ENCODE measurements around the gene MYO16. TPM values are rescaled to one million over a fixed set of nuclear protein-coding genes. Genes with fewer than 3 reads are reported as not detected.

The MYO16 gene
- total and polyA plus RNA-seq, 12 donors = 0.29 to 5.9 (median 1.4) TPM

DNA sequence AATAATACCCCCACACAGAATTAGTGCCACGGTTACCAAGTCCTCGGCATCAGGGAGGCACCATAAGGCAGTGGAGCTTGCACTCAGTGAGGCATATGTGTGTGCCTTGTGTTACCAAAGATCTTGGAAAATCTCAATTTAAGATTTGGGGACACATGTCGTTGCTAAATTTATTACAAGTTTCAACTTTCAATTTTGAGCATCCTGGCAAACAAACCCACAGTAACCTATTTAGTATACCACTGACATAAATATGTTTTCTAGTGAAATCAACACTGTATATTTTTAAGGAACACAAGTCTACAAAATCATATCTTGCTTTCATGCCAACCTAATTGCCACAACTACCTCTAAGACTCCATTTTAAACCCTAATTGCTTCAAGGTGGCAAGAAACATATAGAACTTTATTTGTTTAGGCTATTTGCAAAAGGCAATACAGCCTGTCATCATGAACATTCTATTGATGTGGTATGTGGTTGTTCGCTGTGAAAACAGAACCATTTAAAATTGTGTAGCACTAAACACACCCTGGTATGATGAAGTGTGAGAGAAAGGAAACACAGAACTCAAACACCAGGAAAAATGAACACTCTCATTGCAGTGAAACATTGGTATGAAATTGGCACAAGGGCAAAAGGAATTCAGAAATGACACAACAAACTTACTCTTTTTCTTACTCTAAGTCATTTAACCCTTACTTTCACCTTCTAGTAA lies 625.9 kb downstream of the MYO16 start:
- H3K9me3 ChIP-seq = peaks cover 0 to 22% (median 0%) of the 10 kb centered on the region in 11 donors
- intact Hi-C loops (cut with DNase I) = no loop called here
- peak overlapping the region in 2 of 10 donors; percentile 83 to 90 for H3K27ac ChIP-seq
- no peaks in the 10 kb centered on the region for H3K36me3 ChIP-seq
- ATAC-seq (no peak), DNase-seq (no peak)
- H3K4me1 ChIP-seq = peaks cover 0 to 11% (median 0%) of the 10 kb centered on the region in 9 donors
- TF ChIP-seq, protein P1, sequence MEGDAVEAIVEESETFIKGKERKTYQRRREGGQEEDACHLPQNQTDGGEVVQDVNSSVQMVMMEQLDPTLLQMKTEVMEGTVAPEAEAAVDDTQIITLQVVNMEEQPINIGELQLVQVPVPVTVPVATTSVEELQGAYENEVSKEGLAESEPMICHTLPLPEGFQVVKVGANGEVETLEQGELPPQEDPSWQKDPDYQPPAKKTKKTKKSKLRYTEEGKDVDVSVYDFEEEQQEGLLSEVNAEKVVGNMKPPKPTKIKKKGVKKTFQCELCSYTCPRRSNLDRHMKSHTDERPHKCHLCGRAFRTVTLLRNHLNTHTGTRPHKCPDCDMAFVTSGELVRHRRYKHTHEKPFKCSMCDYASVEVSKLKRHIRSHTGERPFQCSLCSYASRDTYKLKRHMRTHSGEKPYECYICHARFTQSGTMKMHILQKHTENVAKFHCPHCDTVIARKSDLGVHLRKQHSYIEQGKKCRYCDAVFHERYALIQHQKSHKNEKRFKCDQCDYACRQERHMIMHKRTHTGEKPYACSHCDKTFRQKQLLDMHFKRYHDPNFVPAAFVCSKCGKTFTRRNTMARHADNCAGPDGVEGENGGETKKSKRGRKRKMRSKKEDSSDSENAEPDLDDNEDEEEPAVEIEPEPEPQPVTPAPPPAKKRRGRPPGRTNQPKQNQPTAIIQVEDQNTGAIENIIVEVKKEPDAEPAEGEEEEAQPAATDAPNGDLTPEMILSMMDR (IDR thresholded peaks at IDR 0.05) = no peak
- 86 to 89% methylated on average over 4 of the region's 4 CpGs for WGBS, 2 donors
- H3K27me3 ChIP-seq = no peaks in the 10 kb centered on the region
- no peak overlapping the region for H3K4me3 ChIP-seq

DNA sequence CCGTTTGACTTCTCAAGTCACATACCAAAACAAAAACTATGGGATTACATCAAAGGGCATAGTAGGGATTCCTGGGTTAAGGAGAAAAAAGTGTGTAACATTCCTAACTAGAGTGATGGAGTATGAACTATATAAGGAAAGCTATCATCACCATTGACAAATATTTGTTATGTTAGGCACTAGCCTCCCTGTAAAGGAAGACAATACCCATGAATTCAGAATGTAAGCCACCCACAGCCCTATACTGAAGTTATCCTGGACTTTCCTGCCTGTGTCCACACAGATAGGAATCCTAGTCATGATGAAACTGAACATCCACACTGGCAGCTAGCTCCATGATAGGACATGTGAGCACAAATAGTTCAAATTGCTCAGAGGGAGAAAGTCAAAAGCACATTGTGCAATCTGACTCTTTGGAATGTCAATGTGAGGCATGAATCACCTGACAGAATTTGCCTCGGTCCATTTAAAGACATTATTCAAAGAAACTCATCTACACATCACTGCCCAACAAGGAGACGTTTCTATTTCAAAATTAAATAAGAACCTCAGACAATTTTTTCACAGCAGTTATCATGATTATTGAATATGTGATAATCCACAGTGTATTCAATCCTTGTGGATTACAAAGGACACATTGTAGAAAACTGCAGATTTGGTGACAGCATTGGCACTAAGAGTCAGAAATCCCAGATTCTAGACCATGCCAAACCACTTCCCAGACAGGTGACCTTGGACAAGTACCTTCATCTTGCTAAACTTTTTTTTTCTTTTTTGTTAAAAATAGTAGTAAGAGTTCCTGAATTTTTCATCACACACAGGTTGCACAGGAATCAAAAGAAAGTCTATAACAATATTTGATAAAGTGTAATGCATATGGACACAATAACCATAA lies 627.7 kb downstream of the MYO16 start:
- Histone ChIP-seq H3K9me3 (peaks cover 0 to 27% (median 0%) of the 10 kb centered on the region in 11 donors), H3K27ac (peak overlapping the region in 9 of 10 donors; percentile 3 to 90 (median 73)), H3K27me3 (no peaks in the 10 kb centered on the region), H3K4me1 (peaks cover 0 to 11% (median 0%) of the 10 kb centered on the region in 9 donors), H3K4me3 (no peak overlapping the region), H3K36me3 (no peaks in the 10 kb centered on the region)
- DNase-seq (peak in 1 of 2 donors; percentile 27), ATAC-seq (peak; percentile 61 to 98 (median 94))
- TF ChIP-seq, protein P1 (IDR thresholded peaks at IDR 0.05) = no peak
- WGBS, 2 donors = 9 to 12% methylated on average over 3 of the region's 3 CpGs
- intact Hi-C loops (cut with DNase I) = no loop called here
